ENCODE results near the gene DAGLB. TPM values are rescaled to one million over a fixed set of nuclear protein-coding genes. Genes with fewer than 3 reads are reported as not detected.

Gene DAGLB
- total RNA-seq, 2 experiments from 2014 or later = 9.8 to 15.2 TPM

DNA sequence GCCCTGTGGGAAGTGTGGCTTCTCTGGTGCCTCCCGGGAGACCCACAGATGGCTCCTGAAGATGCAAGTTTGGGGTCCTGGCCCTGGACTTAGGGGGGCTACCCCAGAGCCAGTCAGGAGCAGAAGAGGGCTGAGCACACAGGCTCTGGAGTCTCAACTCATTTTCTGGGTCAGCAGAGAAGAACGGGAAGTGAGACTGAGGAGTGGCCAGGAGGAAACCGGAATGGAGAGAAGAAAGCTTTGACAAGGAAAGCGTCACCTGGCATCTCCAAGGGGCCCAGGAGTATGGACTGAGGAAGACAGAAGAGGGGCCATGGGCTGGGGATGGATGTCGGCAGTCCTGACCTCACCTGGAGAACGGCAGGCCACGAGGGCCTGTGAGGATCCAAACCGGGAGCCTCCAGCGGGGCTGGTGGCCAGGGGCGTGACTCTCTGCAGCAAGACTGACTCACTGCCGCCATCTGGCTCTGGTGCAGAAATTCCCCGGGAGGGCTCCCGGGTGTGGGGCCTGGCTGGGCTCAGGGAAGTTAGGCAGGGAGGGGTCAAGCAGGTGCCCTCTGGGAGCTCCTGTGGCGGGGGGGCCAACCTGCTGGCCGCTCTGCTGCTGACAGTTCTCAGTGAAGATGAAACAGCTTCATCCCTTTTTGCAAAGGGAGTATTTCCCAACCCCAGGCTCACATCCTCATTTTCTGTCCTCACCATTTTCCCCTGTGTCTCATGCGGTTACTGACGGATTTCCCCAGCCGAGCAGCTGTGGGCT, 23.6 kb downstream of the DAGLB start:
- intact Hi-C loops (cut with DNase I, micrococcal nuclease) = no loop called here
- ChIA-PET CTCF (no interaction called here), POLR2A (interaction anchor here (0.5 kb wide), 1 partner anchor 35 kb away, joined by 4 read pairs; no protein-coding TSS in a partner anchor)
- no peak overlapping the region for H3K27ac Mint-ChIP-seq
- peaks cover 32% of the 10 kb centered on the region for H3K36me3 Mint-ChIP-seq (ENCODE audit: low read depth)
- no peak for DNase-seq
- H3K9me3 Mint-ChIP-seq (ENCODE audit: low read depth) = no peaks in the 10 kb centered on the region
- H3K27me3 Mint-ChIP-seq = no peaks in the 10 kb centered on the region
- peaks cover 13% of the 10 kb centered on the region for H3K4me1 Mint-ChIP-seq
- ATAC-seq = no peak
- H3K4me3 Mint-ChIP-seq = no peak overlapping the region

DNA sequence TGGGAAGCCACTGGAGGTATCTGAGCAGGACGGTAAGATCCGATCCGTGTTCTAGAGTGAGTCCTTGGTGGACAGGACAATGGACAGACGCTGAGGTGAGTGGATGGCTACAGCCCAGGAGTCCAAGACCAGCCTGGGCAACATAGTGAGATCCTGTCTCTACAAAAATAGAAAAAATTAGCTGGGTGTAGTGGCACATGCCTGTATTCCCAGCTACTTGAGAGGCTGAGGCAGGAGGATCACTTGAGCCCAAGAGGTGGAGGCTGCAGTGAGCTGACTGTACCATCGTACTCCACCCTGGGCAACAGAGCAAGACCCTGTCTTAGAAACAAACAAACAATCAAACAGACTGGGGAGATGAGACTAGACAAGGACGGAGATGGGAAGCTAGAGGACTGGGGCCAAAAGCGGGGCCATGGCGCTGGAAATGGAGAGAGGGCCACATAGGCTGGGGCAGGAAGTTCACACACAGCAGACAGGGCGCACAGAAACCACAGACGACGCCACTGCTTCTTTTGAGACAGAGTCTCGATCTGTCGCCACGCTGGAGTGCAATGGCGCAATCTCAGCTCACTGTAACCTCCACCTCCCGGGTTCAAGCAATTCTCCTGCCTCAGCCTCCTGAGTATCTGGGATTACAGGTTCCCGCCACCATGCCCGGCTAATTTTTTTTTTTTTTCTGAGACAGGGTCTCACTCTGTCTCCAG, 24.7 kb downstream of the DAGLB start:
- POLR2A ChIA-PET = no interaction called here
- Mint-ChIP-seq H3K27ac (peak overlapping the region; percentile 26), H3K4me3 (no peak overlapping the region), H3K4me1 (peaks cover 13% of the 10 kb centered on the region), H3K36me3 (ENCODE audit: low read depth) (peaks cover 31% of the 10 kb centered on the region), H3K9me3 (ENCODE audit: low read depth) (no peaks in the 10 kb centered on the region), H3K27me3 (no peaks in the 10 kb centered on the region)
- DNase-seq (peak; percentile 23), ATAC-seq (peak; percentile 81)
- intact Hi-C loops (cut with DNase I, micrococcal nuclease) = no loop called here
- CTCF ChIA-PET = no interaction called here

- H3K27me3 Mint-ChIP-seq = no peaks in the 10 kb centered on the region
- no peak overlapping the region for H3K4me3 Mint-ChIP-seq
- ChIA-PET POLR2A (no interaction called here), CTCF (no interaction called here)
- H3K4me1 Mint-ChIP-seq = peaks cover 13% of the 10 kb centered on the region
- H3K9me3 Mint-ChIP-seq (ENCODE audit: low read depth) = no peaks in the 10 kb centered on the region
- ATAC-seq (no peak), DNase-seq (no peak)
- no peak overlapping the region for H3K27ac Mint-ChIP-seq
- peaks cover 28% of the 10 kb centered on the region for H3K36me3 Mint-ChIP-seq (ENCODE audit: low read depth)
- intact Hi-C loops (cut with DNase I, micrococcal nuclease) = no loop called here
Measured at GRCh38 chr7:6422095-6422494, 25.7 kb downstream of the DAGLB start.

GRCh38 chr7:6420680-6421079, 27.1 kb downstream of the DAGLB start:
- DNase-seq = no peak
- POLR2A ChIA-PET = no interaction called here
- no peak for ATAC-seq
- H3K27ac Mint-ChIP-seq = no peak overlapping the region
- intact Hi-C loops (cut with DNase I, micrococcal nuclease) = no loop called here
- no peaks in the 10 kb centered on the region for H3K9me3 Mint-ChIP-seq (ENCODE audit: low read depth)
- CTCF ChIA-PET = interaction anchor here (0.6 kb wide), 1 partner anchor 82 kb away, joined by 3 read pairs; no protein-coding TSS in a partner anchor
- peaks cover 13% of the 10 kb centered on the region for H3K4me1 Mint-ChIP-seq
- H3K4me3 Mint-ChIP-seq = no peak overlapping the region
- H3K27me3 Mint-ChIP-seq = no peaks in the 10 kb centered on the region
- peaks cover 33% of the 10 kb centered on the region for H3K36me3 Mint-ChIP-seq (ENCODE audit: low read depth)

DNA sequence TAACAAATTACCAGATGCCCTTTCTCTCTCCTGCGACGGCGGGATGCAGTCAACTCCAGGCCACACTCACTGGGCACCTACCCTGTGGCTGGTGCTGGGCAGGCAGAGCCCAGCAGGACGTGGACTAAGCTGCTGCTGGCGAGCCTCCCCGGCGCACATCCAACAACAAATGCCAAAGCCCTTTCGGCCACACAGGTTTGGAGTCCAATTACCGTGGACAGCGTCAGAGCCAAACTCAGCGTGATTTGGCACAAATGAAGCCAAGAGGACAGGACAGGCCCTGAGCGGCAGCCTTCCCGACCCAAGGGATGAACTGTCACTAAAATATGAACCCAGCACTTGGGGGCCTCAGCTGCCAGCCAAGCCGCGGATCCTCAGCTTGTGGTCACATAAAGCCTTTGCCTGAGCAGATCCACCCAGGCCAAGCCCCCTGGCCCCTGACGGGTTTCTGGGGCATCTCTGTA, 28.4 kb downstream of the DAGLB start:
- H3K4me3 Mint-ChIP-seq = no peak overlapping the region
- intact Hi-C loops (cut with DNase I, micrococcal nuclease) = no loop called here

GRCh38 chr7:6417408-6417807, 30.3 kb downstream of the DAGLB start:
- ATAC-seq (no peak), DNase-seq (no peak)
- H3K4me1 Mint-ChIP-seq = no peaks in the 10 kb centered on the region
- peaks cover 23% of the 10 kb centered on the region for H3K36me3 Mint-ChIP-seq (ENCODE audit: low read depth)
- no peaks in the 10 kb centered on the region for H3K27me3 Mint-ChIP-seq
- intact Hi-C loops (cut with DNase I, micrococcal nuclease) = no loop called here
- H3K9me3 Mint-ChIP-seq (ENCODE audit: low read depth) = no peaks in the 10 kb centered on the region
- H3K4me3 Mint-ChIP-seq = no peak overlapping the region
- no peak overlapping the region for H3K27ac Mint-ChIP-seq
- CTCF ChIA-PET = interaction anchor here (0.5 kb wide), 1 partner anchor 34 kb away, joined by 4 read pairs; no protein-coding TSS in a partner anchor
- POLR2A ChIA-PET = no interaction called here

More for the DNA sequence above, 28.4 kb downstream of the DAGLB start:
- CTCF ChIA-PET = no interaction called here
- Mint-ChIP-seq H3K27me3 (no peaks in the 10 kb centered on the region), H3K9me3 (ENCODE audit: low read depth) (no peaks in the 10 kb centered on the region), H3K36me3 (ENCODE audit: low read depth) (peaks cover 22% of the 10 kb centered on the region), H3K4me1 (peaks cover 13% of the 10 kb centered on the region), H3K27ac (peak overlapping the region; percentile 26)
- ATAC-seq (no peak), DNase-seq (no peak)
- POLR2A ChIA-PET = no interaction called here

DNA sequence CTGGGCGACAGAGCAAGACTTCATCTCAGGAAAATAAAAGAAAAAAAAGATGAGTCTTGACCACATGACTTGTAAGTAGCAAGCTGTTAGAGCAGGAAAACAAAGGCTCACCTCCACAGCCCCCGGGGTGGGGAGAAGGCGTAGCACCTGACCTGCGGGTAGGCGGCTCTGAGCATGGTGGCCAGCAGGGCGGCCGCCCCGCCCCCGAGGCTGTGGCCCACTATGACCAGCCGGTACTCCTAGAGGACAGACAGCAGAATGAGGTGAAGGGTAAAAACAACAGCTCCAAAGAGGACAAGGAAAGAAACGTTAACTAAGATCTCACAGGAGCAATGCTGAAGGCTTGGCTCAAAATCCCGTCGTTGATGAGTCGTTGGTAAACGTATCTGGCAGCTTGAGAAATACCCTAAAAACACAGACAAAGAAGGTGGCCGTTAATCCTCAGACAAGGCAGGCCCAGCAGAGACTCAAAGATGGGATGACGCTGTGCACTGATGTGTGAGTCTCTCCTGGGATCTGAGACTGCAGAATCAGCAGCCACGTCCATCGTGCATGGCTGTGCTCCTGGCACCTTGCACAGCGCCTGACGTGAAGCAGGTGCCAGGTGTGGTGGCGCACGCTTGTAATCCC, 31.1 kb downstream of the DAGLB start:
- ATAC-seq = no peak
- no peak for DNase-seq
- Mint-ChIP-seq H3K9me3 (ENCODE audit: low read depth) (no peaks in the 10 kb centered on the region), H3K27me3 (no peaks in the 10 kb centered on the region), H3K27ac (no peak overlapping the region), H3K36me3 (ENCODE audit: low read depth) (peaks cover 27% of the 10 kb centered on the region), H3K4me1 (no peaks in the 10 kb centered on the region), H3K4me3 (no peak overlapping the region)
- CTCF ChIA-PET = interaction anchor here (0.5 kb wide), 1 partner anchor 33 kb away, joined by 4 read pairs; no protein-coding TSS in a partner anchor
- POLR2A ChIA-PET = no interaction called here
- intact Hi-C loops (cut with DNase I, micrococcal nuclease) = no loop called here

DNA sequence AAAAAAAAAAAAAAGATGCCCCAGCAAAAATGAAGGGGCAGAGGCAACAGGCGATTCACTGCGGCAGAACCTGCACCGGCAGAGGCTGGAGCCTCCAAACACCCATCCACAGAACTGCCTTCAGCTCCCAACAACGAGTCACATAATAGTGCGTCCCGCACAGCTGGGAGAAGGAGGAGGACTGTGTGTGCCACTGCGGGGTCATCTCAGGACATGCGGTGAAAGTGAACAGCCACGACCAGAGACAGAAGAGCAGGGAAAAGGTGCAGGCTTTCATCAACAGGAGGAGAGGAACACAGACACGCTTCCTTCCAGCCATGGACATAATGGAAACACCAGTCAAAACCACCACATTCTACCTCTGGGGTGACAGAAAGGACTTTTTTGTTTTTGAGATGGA, 34.1 kb downstream of the DAGLB start:
- intact Hi-C loops (cut with DNase I, micrococcal nuclease) = no loop called here
- H3K4me3 Mint-ChIP-seq = no peak overlapping the region
- H3K9me3 Mint-ChIP-seq (ENCODE audit: low read depth) = no peaks in the 10 kb centered on the region
- peaks cover 46% of the 10 kb centered on the region for H3K36me3 Mint-ChIP-seq (ENCODE audit: low read depth)
- ChIA-PET POLR2A (no interaction called here), CTCF (interaction anchor here (0.7 kb wide), 1 partner anchor 160 kb away, joined by 3 read pairs; no protein-coding TSS in a partner anchor)
- H3K27me3 Mint-ChIP-seq = no peaks in the 10 kb centered on the region
- no peak overlapping the region for H3K27ac Mint-ChIP-seq
- no peaks in the 10 kb centered on the region for H3K4me1 Mint-ChIP-seq
- ATAC-seq (no peak), DNase-seq (no peak)

GRCh38 chr7:6409944-6410693, 37.6 kb downstream of the DAGLB start:
- ATAC-seq = no peak
- Mint-ChIP-seq H3K36me3 (ENCODE audit: low read depth) (peaks cover 52% of the 10 kb centered on the region), H3K27me3 (no peaks in the 10 kb centered on the region), H3K4me3 (no peak overlapping the region), H3K27ac (no peak overlapping the region), H3K4me1 (no peaks in the 10 kb centered on the region), H3K9me3 (ENCODE audit: low read depth) (no peaks in the 10 kb centered on the region)
- DNase-seq = no peak
- ChIA-PET CTCF (interaction anchor here (1.0 to 1.1 kb wide), 2 partner anchors 13 to 18 kb away, joined by 4 read pairs; no protein-coding TSS in a partner anchor), POLR2A (interaction anchor here (0.5 kb wide), 1 partner anchor 188 kb away, joined by 3 read pairs; no protein-coding TSS in a partner anchor)
- intact Hi-C loops (cut with DNase I, micrococcal nuclease) = no loop called here

DNA sequence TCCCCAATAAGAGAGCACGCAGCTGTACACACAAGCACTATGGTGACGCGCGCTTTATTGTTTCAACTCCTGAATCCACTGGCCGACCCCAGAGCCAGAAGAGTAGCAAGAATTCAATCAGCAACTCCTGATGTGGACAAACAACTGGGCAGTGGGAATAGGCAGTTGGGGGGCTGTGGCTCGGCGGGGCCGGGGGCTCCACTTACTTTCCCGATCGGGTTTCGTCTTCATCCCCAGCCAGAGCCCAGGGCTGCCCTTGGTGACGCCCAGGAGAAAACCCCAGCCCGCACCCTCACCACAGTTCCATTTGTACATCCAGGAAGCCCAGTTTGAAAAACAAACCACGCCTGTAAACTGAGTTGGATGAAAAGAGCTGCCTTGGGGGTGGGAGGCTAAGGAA, 38.7 kb downstream of the DAGLB start:
- ChIA-PET POLR2A (no interaction called here), CTCF (no interaction called here)
- H3K27me3 Mint-ChIP-seq = no peaks in the 10 kb centered on the region
- intact Hi-C loops (cut with DNase I, micrococcal nuclease) = no loop called here
- H3K27ac Mint-ChIP-seq = no peak overlapping the region
- H3K4me1 Mint-ChIP-seq = no peaks in the 10 kb centered on the region
- no peaks in the 10 kb centered on the region for H3K9me3 Mint-ChIP-seq (ENCODE audit: low read depth)
- no peak overlapping the region for H3K4me3 Mint-ChIP-seq
- no peak for ATAC-seq
- no peak for DNase-seq
- peaks cover 57% of the 10 kb centered on the region for H3K36me3 Mint-ChIP-seq (ENCODE audit: low read depth)

GRCh38 chr7:6407434-6407833, 40.3 kb downstream of the DAGLB start:
- CTCF ChIA-PET = no interaction called here
- no peaks in the 10 kb centered on the region for H3K27me3 Mint-ChIP-seq
- H3K4me3 Mint-ChIP-seq = no peak overlapping the region
- H3K36me3 Mint-ChIP-seq (ENCODE audit: low read depth) = peaks cover 58% of the 10 kb centered on the region
- no peaks in the 10 kb centered on the region for H3K9me3 Mint-ChIP-seq (ENCODE audit: low read depth)
- peak overlapping the region; percentile 60 for H3K27ac Mint-ChIP-seq
- intact Hi-C loops (cut with DNase I, micrococcal nuclease) = no loop called here
- H3K4me1 Mint-ChIP-seq = no peaks in the 10 kb centered on the region
- ATAC-seq (no peak), DNase-seq (no peak)
- POLR2A ChIA-PET = interaction anchor here (0.6 kb wide), 1 partner anchor 399 kb away, joined by 6 read pairs; no protein-coding TSS in a partner anchor
